HTR-8/SVneo (cell line): Measurements from ENCODE around the gene EXOC6B.

Experiments used
- DNase-seq: peaks from one replicate; pipeline ENCODE4 v3.0.0; 2011; ENCODE audit warnings: low spot score, mixed read lengths; ENCODE audit not compliant: insufficient read length
- FAIRE-seq: peaks from 2 replicates; lab custom pipeline; 2011; peaks lifted over from hg19 to GRCh38; lab: Jason Lieb, UNC

The EXOC6B gene

DNA sequence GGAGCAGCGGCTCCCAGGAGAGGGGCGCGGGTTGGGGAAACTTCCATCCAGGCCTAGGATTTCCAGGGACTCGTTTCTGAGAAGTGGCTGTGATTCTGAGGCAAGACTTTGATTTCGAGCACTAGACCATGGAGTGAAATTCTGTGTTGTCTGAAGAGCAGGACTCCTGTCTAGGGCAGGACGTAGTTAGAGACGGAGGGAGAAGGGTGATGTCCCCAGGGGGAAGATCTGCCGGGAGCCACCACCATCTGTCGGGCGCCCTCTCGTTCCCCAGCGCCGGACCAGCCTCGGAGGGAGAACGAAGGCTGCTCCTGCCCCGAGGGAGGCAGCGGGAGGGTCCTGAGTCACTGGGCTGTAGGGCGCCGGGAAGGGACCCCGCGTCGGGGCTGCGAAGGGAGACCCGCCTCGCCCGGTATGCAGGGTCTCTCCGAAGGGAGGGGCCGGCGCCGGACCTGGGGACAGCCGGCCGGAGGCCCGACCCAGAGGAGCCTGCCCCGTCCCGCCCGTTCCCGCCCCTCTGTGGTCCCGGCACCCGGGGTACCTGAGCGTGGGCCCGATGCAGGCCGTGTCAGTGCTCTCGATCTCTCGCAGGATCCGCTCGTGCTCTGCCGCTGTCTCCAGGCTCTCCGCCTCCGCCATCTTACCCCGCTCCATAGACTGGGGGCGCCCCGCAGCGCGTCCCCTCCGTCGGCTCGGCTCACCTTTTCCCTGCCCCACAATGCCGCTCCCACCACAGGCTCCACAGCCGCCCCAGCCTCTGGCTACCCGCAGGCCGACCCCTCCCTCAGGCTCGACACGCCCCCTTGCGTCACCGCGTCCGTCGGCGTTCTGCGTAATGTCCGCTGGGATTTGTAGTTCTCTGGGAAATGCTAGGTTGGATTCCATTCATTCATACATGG is at the start of gene EXOC6B:
Gene EXOC6B, minus strand, starts transcription at position 777 of the 899 bp plus-strand sequence.
- DNase-seq, result peak; percentile 93
- peak; percentile 98 for FAIRE-seq

DNA sequence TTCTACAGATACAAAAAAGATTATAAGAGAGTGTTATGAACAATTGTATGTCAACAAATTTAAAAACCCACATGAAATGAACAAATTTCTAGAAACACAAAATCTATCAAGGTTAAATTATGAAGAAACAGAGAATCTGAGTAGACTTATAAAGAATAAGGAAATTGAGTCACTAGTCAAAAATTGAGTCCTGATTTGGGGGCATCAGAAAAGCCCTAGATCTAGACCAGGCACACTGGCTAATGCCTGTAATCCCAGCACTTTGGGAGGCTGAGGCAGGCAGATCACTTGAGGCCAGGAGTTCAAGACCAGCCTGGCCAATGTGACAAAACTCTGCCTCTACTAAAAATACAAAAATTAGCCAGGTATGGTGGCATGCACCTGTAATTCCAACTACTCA is 46.0 kb upstream of the EXOC6B start:
- FAIRE-seq (no peak), DNase-seq (no peak)

DNA sequence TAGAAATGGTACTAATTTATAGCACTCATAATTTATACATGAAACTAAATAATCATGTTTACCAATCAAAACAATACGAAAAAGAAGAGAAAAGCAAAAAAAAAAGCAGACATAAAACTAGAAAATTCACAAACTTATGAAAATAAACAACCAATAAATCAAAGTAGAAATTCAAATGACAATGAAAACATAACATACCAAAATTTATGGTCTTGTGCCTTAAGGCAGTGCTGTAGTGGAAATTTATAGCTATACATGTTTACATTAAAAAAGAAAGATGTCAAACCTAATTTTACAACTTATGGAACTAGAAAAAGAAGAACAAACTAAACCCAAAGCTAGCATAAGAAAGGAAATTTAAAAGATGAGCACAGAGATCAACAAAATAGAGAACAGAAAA is 45.2 kb upstream of the EXOC6B start:
- DNase-seq, result no peak
- no peak for FAIRE-seq

DNA sequence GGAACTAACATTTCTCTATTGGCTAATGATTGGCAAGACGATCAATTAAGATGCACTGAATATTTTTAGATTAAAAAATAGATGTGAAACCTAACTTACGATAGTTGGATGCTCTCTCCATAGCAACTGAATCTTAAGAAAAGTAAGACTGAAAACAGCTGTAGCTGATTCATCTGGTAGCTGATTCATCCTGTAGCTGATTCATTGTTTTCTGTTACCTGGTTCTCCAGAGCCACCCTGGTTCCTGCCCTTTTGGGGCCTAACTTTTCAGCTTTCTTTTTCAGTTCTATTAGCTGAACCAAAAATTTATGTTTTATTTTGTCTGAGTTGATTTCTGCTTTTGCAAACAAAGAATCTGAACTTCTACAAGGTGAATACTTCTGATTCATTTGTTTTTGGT is 38.7 kb upstream of the EXOC6B start:
- FAIRE-seq (no peak), DNase-seq (no peak)

DNA sequence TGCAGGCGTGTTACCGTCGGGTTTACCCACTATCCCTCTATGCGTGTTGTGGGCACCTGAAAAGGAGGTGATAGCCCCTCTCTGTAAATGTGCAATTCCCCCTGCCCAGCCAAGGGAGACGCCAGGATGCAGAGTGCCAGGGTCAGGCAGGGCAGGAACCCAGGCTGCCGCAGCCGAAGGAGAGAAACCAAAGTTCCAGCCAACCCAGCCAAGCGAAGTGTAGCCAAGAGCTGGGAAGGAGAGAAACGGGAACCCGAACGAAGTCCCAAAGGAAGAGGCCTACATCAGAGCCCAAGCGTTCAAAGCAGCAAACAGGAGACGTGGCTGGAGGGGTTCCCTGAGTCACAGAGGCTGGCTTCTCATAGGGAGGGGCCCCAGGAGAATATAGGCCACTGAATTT is 37.2 kb upstream of the EXOC6B start:
- DNase-seq (no peak), FAIRE-seq (no peak)

DNA sequence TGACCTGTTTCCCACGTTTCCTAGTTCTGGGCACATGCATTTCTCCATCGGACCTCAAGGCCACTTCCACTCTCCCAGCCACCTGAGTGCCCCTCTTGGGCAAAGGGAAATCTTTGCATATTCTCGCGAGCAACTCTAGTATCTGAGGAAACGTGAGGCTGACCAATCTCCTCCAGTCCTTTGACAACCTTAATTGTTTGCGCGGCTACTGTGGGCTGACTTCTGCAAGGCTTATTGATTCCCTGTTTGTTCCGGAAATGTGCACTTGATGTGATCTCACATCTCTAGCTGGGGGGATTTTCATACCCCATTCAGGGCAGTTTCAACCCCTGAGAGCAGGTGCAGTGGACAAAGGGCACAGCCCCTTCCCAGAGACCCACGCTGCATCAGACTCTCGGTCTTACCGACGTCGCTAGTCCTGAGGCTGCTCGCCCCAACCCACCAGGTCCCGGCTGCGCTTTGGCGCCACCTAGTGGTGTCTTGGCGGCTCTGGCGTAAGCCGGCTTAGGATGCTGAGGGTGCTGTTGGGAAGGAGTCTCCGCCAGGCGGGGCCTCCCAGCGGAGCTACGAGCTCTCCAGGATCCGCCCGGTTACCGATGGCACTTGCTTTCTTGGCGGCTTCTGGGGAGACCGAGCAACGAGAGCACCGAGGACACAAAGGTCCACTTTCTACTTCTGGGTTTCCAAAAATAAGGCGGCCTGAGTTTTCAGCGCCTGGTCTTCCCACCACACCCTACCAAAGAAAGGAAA is 36.6 kb upstream of the EXOC6B start:
- DNase-seq (peak; percentile 95), FAIRE-seq (peak; percentile 99)

DNA sequence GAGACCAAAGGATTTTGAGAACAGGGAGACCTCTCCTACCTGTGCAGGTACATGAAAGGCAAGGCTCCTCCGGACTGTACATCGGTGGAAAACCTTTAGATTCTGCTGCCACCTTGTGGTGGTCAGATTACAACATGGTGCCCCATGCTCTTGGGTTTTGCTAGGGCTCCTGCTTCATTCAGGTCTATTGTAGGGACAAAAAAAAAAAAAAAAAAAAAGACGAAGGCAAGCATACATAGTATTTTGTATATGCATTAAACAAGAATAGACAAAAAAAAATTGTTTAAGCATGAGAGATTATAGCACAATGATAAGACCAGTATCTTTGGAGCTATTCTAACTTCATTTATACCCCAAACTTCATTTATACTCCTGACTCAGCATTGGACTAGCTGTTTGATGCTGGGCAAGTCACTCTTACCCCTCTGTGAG is 34.0 kb upstream of the EXOC6B start:
- DNase-seq (peak; percentile 64), FAIRE-seq (peak; percentile 70)

DNA sequence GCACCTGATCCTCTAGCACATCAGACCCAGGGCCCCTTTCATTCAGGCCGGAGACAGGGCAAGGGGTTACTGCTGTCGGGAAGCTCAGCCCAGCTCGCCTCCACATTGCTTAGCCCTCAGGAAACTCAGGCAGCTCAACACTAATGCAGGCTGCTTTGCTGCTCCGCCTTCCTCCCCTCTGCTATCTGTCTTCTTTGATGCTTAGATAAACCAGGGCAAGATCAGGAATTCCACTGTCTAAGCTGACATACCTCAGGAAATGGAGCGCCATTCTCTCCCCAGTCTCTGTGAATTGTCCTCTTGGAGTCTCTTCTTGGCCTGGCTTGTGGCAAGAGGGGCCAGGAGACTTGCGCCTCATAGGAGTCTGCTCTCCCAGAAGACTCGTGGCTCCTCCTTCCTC is 25.5 kb upstream of the EXOC6B start:
- no peak for FAIRE-seq
- DNase-seq, result no peak

DNA sequence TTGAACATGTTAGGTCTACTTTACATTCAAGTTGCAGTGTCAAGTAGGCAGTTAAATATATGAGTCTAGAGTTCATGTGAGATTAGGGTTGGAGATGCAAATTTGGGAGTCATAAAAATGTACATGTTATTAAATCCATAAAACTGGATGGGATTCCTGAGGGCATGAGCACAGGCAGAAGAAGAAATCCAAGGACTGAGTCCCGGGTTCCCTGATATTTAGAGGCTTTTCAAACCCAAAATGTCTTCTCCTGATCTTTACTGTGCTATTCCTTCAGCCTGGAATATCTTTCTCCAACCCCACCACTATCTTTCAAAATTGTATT is 23.3 kb upstream of the EXOC6B start:
- FAIRE-seq, result no peak
- no peak for DNase-seq

DNA sequence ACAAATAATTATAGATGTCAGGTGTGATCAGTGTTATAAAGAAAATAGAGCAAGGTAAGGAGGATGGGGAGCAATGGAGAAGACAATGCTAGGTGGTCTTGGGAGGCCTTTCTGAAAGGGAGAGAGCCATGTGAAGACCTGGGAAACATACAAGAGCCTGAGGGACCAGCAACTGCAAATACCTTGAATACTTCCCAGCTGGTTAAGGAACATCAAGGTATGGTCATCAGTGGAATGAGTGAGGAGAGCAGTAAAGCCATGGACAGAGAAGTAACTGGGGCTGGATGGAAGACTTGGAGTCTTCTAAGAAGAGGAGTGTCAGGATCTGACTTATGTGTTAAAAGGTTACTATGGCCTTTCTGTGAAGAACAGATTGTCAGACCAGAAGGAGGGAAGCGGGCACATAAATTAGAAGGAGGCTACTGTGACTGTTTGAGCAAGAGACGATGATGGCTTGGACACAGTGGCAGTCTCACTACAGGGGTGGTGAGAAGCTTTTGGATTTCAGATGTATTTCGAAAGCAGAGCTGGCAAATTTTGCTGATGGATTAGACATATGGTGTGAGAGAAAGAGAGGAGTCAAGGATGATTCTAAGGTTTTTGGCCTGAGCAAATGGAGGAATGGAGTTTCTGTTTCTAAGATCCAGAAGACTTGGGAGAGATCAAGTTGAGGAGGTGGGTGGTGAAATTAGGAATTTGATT is 22.8 kb upstream of the EXOC6B start:
- no peak for FAIRE-seq
- no peak for DNase-seq

DNA sequence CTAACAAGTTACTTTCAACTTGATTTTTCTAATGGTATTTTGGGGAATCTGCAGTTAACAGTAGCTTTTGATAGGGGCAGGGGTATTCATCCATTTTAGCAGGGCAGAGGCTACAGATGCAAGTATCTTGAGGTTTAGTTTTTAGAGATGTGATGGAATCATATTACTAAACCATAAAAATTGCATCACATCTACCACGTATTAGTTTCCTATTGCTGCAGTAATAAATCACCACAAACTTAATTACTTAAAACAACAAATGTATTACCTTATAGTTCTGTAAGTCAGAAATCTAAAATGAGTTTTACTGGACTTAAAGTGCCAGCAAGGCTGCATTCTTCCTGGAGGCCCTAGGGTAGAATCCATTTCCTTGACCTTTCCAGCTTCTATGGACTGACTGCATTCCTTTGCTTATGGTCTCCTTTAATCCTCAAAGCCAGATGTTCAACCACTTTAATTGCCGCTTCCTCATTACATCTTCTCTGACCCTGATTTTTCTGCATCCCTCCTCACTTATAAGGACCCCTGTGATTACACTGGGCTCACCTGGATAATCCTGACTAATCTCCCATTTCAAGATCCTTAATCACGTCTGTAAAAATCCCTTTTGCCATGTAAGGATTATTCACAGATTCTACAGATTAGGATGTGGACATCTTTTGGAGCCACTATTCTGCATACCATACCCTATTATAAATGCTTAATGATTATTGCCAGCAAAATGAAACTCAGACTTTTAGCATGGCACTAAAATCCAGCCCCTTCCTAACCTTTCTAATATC is 21.9 kb upstream of the EXOC6B start:
- DNase-seq (no peak), FAIRE-seq (no peak)

DNA sequence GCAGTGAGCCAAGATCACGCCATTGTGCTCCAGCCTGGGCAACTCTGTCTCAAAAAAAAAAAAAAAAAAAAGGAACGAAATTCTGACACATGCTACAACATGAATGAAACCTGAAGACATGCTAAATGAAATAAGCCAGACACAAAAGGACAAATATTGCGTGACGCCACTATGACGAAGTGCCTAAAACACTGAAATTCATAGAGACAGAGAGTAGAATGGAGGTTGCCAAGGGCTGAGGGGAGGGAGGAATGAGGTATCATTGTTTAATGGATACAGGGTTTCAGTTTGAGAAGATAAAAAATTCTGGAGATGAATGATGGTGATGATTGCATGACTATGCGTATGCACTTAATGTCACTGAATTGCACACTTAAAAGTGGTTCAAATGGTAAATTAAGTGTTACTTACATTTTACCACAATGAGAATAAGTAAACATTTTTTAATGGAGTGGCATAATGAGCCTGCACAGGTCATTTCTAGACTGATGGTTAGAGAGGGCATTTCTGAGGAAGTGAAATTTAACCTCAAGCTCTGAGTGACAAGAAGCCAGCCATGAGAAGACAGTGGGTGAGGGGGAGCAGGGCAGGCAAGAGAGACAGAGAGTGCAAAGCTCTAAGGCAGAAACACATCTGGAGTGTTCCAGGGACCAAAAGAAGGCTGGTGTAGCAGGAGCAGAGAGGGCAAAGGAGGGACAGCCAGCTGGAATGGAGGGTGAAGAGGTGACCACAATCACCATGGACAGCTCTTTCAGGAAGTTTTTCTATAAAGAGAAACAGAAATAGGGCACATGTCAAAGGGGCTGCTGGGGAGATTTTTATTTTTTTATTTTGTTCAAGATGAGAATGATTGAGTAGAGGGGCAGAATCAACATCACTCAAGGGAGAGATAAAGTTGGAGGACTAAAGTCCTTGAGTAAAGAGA is 20.6 kb upstream of the EXOC6B start:
- DNase-seq (no peak), FAIRE-seq (no peak)

DNA sequence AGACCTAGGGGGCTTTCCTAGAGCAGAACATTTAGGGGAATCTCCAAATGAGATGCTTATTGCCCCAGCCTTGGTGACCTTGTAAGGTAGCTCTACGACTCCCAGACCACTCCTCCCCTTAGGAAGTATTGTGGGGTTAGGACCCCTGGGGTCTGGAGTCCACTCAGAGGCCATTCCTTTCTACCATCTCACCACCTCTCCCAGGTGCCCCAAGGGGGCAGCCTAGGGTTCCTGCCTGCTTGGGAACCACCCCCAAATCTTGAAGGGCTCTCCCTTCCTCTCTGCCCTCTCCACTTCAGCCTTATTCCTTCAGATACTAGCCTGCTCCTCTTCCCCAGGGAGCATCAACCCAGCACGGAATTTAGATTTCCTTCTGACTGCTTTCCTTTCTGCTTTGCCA is 17.5 kb upstream of the EXOC6B start:
- FAIRE-seq, result no peak
- no peak for DNase-seq

DNA sequence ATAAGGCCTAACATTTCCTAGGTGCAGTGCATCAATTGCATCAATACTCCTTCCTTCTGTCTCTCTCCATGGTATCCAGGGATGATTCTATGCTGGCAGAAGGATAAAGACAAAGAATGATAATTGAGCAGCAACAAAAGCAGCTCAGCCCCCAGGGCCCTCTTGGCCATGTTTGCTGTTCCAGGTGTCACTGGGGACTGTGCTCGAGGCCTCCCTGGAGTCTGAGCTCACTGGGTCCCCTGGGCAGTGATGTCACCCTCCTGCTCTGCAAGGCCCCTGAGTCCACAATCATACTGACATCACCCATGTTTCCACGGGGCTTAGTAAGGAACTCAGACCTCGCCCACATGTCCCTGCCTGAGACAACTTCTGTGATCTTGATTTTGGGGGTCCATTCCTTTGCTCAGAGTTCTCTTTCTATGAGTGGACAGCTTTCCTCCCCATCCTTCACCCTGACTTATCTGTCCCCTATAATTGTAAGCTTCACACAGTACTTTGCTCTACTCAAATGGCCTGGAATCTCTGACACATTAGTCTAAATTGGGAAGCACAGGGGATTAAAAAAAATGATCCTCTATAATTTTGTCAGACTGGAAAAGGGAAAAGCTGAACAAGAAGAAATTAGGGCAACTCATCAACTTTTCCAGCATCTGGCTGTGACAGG is 15.8 kb upstream of the EXOC6B start:
- DNase-seq, result no peak
- no peak for FAIRE-seq

DNA sequence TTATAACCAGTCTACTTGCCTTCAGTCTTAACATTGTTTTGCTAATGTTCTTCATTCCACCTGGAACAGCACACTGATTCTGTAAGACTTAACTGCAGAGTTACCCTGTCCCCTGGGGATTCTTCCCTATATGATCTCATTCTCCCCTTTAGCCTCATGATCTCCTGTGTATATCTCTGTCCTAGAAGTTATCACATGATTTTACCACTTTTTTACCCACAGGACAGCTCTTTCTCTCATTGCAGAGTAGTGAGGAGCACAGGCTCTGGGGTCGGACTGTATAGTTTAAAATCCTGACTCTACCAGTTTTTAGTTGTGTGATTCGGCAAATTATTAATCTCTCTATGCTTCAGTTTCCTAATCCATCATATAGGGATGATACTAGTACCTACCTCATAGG is 14.2 kb upstream of the EXOC6B start:
- no peak for DNase-seq
- FAIRE-seq, result peak; percentile 13

DNA sequence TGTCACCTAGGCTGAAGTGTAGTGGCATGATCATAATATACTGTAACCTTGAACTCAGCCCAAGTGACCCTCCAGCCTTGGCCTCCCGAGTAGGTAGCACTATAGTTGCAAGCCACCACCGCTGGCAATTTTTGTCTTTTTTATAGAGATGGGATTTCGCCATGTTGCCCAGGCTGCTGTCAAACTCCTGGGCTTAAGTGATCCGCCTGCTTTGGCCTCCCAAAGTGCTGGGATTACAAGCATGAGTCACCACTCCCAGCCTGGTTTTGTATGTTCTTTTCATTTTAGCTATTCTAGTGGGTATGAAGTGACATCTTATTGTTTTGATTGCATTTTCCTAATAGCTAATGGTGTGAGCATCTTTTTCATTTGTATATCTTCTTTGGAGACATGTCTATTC is 11.3 kb upstream of the EXOC6B start:
- DNase-seq, result no peak
- no peak for FAIRE-seq

DNA sequence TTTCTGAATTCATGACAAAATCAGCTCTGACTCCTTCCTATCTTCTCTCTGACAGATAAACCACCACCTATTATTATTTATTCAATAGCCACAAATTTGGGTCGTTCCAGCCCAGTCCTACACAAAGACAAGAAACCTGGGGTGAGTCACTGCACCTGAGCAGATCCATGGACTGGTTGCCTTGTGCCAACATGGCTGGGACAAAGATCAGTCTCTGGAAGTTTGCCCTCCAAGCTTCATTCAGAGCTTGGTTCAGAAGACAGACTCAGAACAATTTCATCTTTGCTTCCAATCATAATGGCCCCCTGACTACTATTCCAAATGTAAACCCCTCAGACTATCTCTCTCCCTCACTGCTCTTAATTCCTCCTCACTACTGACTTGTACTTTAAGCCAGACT is 9.6 kb upstream of the EXOC6B start:
- FAIRE-seq, result no peak

DNA sequence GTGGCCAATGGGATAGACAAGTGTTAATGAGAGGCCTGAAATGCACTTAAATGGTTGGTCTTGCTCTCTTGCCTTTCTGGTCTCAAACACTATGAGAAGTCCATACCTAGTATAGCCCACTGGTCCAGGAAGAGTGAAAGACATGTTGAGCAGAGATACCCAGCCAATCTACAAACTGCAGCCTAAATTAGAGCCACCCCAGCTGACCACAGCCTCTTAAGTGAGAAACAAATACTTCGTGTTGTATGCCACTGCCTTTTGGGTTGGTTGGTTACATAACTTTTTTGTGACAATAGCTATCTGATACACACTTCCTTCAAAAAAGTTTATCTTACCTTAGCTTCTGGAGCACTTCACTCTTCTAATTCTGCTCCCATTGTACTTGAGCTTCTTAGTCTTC is 8.8 kb upstream of the EXOC6B start:
- no peak for DNase-seq
- no peak for FAIRE-seq

More for the DNA sequence above, 9.6 kb upstream of the EXOC6B start:
- DNase-seq, result no peak
